Measurements from ENCODE around the gene GCN1.

- TF ChIP-seq, protein P1, sequence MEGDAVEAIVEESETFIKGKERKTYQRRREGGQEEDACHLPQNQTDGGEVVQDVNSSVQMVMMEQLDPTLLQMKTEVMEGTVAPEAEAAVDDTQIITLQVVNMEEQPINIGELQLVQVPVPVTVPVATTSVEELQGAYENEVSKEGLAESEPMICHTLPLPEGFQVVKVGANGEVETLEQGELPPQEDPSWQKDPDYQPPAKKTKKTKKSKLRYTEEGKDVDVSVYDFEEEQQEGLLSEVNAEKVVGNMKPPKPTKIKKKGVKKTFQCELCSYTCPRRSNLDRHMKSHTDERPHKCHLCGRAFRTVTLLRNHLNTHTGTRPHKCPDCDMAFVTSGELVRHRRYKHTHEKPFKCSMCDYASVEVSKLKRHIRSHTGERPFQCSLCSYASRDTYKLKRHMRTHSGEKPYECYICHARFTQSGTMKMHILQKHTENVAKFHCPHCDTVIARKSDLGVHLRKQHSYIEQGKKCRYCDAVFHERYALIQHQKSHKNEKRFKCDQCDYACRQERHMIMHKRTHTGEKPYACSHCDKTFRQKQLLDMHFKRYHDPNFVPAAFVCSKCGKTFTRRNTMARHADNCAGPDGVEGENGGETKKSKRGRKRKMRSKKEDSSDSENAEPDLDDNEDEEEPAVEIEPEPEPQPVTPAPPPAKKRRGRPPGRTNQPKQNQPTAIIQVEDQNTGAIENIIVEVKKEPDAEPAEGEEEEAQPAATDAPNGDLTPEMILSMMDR (conservative IDR thresholded peaks at IDR 0.05; ENCODE audit: low read length) = no peak
- no peak for TF ChIP-seq EZH2phosphoT487 (IDR thresholded peaks at IDR 0.05; ENCODE audit: borderline replicate concordance)
Measured at GRCh38 chr12:120240495-120240833, 45.9 kb upstream of the GCN1 start.

Data from Loucy (cell line).